GM12892 (cell line): ENCODE results near the gene MME. TPM values are rescaled to one million over a fixed set of nuclear protein-coding genes. Genes with fewer than 3 reads are reported as not detected.

Source experiments
- DNase-seq: peaks from one replicate; pipeline ENCODE4 v3.0.0; 2011; ENCODE audit not compliant: insufficient read length
- FAIRE-seq: peaks from 2 replicates; lab custom pipeline; 2011; peaks lifted over from hg19 to GRCh38; lab: Jason Lieb, UNC
- POLR2A ChIP-seq: IDR thresholded peaks from 2 replicates; pipeline ENCODE4 v1.6.1; 2011; ENCODE audit warnings: low read depth, low read length, control low read depth
- POLR2AphosphoS5 ChIP-seq: IDR thresholded peaks from 2 replicates; pipeline ENCODE4 v1.6.1; 2011; ENCODE audit warnings: low read depth, low read length, control low read depth
- TAF1 ChIP-seq: IDR thresholded peaks from 2 replicates; pipeline ENCODE4 v1.6.1; 2011; ENCODE audit warnings: low read depth, mild to moderate bottlenecking, control low read depth, low read length, borderline replicate concordance
- polyA plus RNA-seq: library from polyadenylated mRNA; unstranded; fragments of >200 nt; gene quantifications from one replicate; pipeline ENCODE4 v1.2.1, GENCODE V29; 2012; ENCODE audit warnings: missing spikeins, inconsistent platforms; ENCODE audit not compliant: missing spikeins

MME gene
- polyA plus RNA-seq = not detected

DNA sequence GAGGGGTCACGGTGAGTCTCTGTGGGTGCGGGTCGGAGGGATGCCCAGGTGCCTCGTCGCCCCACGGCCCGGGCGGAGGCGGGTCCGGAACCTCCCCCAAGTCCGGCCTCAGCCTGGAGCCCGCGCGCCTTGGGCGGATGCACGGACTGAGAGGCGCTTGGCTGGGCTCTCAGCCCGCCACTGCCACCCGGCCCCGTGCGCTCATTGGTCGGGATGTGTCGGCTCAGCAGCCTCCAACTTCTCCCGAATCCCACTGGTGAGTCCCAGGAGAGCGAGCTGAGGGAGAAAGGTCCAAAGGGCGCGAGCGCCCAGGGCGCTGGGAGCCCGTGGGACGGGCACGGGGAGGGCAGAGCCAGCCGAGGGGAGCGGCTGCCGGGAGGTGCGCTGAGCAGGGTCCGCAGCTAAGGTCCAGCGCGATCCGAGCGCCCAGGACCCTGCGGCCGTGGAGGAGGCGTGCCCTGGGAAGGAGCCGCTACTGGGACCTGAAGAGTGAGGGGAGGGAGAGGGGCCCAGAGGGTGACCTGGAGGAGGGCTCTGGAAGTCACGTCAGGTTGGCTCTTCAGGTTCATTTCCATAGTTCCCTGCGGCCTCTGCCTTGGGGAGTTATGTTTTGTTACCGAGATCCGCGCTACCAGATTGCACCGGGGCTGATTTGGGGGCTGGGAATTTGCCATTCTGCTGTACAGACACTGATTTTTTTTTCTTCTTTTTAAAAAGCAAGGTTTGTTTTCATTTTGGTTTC, at the start of gene MME:
Gene MME, plus strand, starts transcription at position 574 of the 742 bp plus-strand sequence. CDS start 3,849 bp downstream, outside the sequence.
- DNase-seq = no peak
- FAIRE-seq = no peak
- TF ChIP-seq POLR2AphosphoS5 (no peak), TAF1 (no peak), POLR2A (no peak)

DNA sequence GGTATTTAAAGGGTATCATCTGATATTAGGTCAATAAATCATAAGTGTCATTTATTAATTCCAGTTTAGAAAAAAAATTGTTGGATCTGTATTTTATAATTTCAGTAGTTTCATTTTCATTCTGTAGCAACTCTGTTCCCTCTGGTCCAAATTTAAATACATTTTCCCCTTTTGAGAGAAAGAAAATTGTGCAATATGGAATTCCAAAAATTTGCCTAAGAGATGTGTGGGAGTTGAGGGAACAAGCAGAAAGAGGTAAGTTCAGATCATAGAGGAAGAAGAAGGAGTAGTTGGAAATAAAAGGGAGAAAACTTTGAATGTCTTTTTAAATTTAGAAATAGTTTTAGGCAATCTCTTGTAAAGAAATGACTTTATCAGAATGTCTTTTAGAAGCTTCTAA, 48.9 kb upstream of the MME start:
- DNase-seq (no peak), FAIRE-seq (no peak)
- TF ChIP-seq POLR2AphosphoS5 (no peak), TAF1 (no peak), POLR2A (no peak)

DNA sequence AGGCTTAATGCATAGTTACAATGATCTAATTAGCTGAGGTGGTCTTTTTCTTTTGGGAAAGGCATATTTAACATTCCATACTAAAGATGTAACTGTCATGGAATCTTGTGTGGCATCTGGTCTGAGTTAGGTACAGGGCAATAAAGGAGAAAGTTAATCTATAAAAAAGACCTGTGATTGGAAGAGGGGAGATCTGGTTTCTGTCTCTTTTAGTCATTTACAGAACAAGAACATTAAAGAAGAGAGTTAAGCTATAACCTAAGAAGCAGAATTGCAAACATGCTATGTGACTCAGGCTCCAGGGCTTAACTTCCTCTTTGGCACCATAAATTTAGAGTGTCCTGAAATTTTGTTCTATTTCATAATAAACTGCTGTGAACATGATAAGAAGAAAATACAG, 47.2 kb upstream of the MME start:
- no peak for FAIRE-seq

GRCh38 chr3:155034786-155035185, 45.3 kb upstream of the MME start:
- DNase-seq (no peak), FAIRE-seq (no peak)
- no peak for TF ChIP-seq TAF1
- TF ChIP-seq POLR2AphosphoS5 = no peak
- no peak for TF ChIP-seq POLR2A

More for the DNA sequence above, 47.2 kb upstream of the MME start:
- no peak for TF ChIP-seq POLR2AphosphoS5
- no peak for TF ChIP-seq TAF1
- DNase-seq = no peak

- FAIRE-seq (no peak), DNase-seq (no peak)
- TF ChIP-seq POLR2A = no peak
- no peak for TF ChIP-seq TAF1
- no peak for TF ChIP-seq POLR2AphosphoS5
Measured at GRCh38 chr3:155035553-155035952, 44.6 kb upstream of the MME start.

- DNase-seq (no peak), FAIRE-seq (no peak)
- no peak for TF ChIP-seq POLR2A
- TF ChIP-seq POLR2AphosphoS5 = no peak
- no peak for TF ChIP-seq TAF1
Measured at GRCh38 chr3:155037508-155038202, 42.5 kb upstream of the MME start.

DNA sequence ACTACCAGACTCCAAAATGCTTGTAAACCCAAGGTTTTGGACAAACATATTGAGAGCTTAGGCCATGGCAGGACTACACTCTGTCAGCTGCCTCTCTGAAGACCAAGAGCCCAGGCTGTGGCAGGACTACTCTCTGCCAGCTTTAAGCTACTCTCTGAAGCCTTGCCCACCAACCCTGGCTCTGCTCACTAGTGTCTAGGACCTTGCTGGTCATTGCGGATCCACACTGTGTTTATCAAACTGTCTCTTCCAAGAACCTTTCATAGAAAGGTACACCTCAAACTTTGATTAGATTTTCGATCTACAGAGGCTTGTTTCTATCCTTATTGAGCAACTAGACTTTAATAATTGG, 41.9 kb upstream of the MME start:
- FAIRE-seq = no peak
- DNase-seq = no peak
- TF ChIP-seq TAF1 (no peak), POLR2AphosphoS5 (no peak), POLR2A (no peak)

GRCh38 chr3:155046935-155047334, 33.2 kb upstream of the MME start:
- FAIRE-seq = no peak
- TF ChIP-seq POLR2A (no peak), TAF1 (no peak), POLR2AphosphoS5 (no peak)
- DNase-seq = no peak

- FAIRE-seq = no peak
- TF ChIP-seq POLR2A (no peak), TAF1 (no peak), POLR2AphosphoS5 (no peak)
- DNase-seq = no peak
Measured at GRCh38 chr3:155047672-155048071, 32.4 kb upstream of the MME start.

- DNase-seq (no peak), FAIRE-seq (no peak)
- no peak for TF ChIP-seq POLR2A
- no peak for TF ChIP-seq POLR2AphosphoS5
- no peak for TF ChIP-seq TAF1
Measured at GRCh38 chr3:155049959-155050358, 30.2 kb upstream of the MME start.

DNA sequence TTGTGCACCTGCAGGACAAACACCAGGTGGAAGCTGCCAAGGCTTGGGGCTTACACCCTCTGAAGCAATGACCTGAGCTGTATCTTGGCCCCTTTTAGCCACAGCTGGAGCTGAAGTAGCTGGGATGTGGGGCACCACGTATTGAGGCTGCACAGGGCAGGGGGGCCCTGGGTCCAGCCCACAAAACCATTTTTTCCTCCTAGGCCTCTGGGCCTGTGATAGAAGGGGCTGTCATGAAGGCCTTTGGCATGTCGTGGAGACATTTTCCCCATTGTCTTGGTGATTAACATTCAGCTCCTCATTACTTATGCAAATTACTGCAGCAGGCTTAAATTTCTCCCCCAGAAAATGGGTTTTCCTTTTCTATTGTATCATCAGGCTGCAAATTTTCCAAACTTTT, 27.6 kb upstream of the MME start:
- FAIRE-seq = no peak
- TF ChIP-seq TAF1 (no peak), POLR2A (no peak), POLR2AphosphoS5 (no peak)
- no peak for DNase-seq

DNA sequence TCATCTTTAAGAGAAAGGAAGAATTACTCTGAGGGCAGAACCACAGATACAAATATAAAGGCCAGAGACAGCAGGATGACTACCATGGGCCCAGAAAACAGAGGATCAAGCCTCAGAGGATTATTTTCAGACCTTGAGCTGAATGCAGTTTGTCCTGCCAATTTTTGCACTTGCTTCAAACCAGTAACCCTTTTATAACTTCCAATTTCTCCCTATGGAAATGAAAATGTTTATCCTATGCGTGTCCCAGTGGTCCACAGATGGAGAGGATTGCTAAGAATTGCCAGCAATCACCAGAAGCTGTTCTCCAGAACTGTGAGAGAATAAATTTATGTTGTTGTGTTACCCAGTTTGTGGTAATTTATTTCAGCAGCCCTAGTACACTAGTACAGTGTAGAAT, 26.4 kb upstream of the MME start:
- DNase-seq = no peak
- TF ChIP-seq TAF1 (no peak), POLR2AphosphoS5 (no peak), POLR2A (no peak)
- FAIRE-seq = no peak
